HCT116 (cell line): Measurements from ENCODE around the gene DYRK1B. TPM values are rescaled to one million over a fixed set of nuclear protein-coding genes. Genes with fewer than 3 reads are reported as not detected.

Source experiments
- ATAC-seq: fragments of 200-7000 bp; cut with Tn5 transposase; 2 replicates; pipeline ENCODE4 v1.9.1; 2020; ENCODE audit warnings: mild to moderate bottlenecking, moderate library complexity
- BruUV-seq: library from RNA; stranded (reverse); fragments of 400-500 nt; replicated peaks from 2 replicates; lab custom pipeline; 2021; lab: Mats Ljungman, UMichigan
- CTCF ChIA-PET: fragments of 300-600 bp; sonication (Branson Sonifier 250); formaldehyde crosslinking; loops from one replicate; lab custom pipeline; 2021; ENCODE audit warnings: antibody characterized with exemption; lab: Charles Lee
- POLR2A ChIA-PET: fragments of 300-600, 350-600 bp; sonication (Branson Sonifier 250); formaldehyde crosslinking; loops from one replicate; lab custom pipeline; 2021; ENCODE audit warnings: antibody characterized with exemption; lab: Charles Lee
- RAD21 ChIA-PET, 2 experiments: fragments of 300-600 bp; sonication (Branson Sonifier 250); formaldehyde crosslinking; loops; one replicate each; lab custom pipeline; 2023; ENCODE audit warnings: low total read pairs in 2 of 2; ENCODE audit not compliant: uncharacterized antibody in 2 of 2, unreplicated experiment in 2 of 2, low non-redundant PET in 1 of 2; lab: Charles Lee
- DNase-seq: peaks from one replicate; pipeline ENCODE4 v3.0.0-alpha.2; 2010; ENCODE audit warnings: low read depth, low spot score
- H2AFZ ChIP-seq: fragments of 200-600 bp; shearing (Covaris generic), sonication (generic); 2 replicates; pipeline ENCODE4 v1.6.1; 2017; ENCODE audit warnings: low read depth, mixed run types, mixed read lengths, antibody characterized with exemption, low read length; ENCODE audit not compliant: poor library complexity, severe bottlenecking
- H3K27ac ChIP-seq: 2 replicates; pipeline ENCODE4 v1.5.1; 2012; ENCODE audit warnings: low read depth, low read length
- H3K27me3 ChIP-seq: fragments of 200-600 bp; sonication (generic); 2 replicates; pipeline ENCODE4 v1.6.1; 2016; ENCODE audit warnings: mixed run types, low read length, mixed read lengths; ENCODE audit not compliant: insufficient read depth
- H3K36me3 ChIP-seq, 2 experiments: fragments of 200-500 bp in 1 of 2; fragments of 200-600 bp in 1 of 2; sonication (Bioruptor generic) in 1 of 2; sonication (generic) in 1 of 2; 2 replicates each; pipeline versions ENCODE4 v1.5.1 to v1.6.1; 2014 to 2016; ENCODE audit warnings: low read length in 2 of 2, inconsistent platforms in 1 of 2, mixed read lengths in 1 of 2, mixed run types in 1 of 2; ENCODE audit not compliant: insufficient read depth in 2 of 2, control insufficient read depth in 1 of 2
- H3K4me1 ChIP-seq, 2 experiments: fragments of 200-600 bp in 1 of 2; sonication (generic) in 1 of 2; 2 replicates each; pipeline versions ENCODE4 v1.5.1 to v1.6.1; 2012 to 2017; ENCODE audit warnings: low read length in 2 of 2, inconsistent platforms in 1 of 2, mild to moderate bottlenecking in 1 of 2, mixed read lengths in 1 of 2, mixed run types in 1 of 2, moderate library complexity in 1 of 2; ENCODE audit not compliant: insufficient read depth in 2 of 2, control insufficient read depth in 1 of 2
- H3K4me2 ChIP-seq: fragments of 200-600 bp; sonication (generic); 2 replicates; pipeline ENCODE4 v1.6.1; 2017; ENCODE audit warnings: mixed run types, low read length, mixed read lengths
- H3K4me3 ChIP-seq, 2 experiments: fragments of 200-600 bp in 1 of 2; sonication (generic) in 1 of 2; replicated peaks in 1 of 2; 2 replicates each; pipeline ENCODE4 v1.5.1; 2011 to 2016; ENCODE audit warnings: low read length in 2 of 2, control low read depth in 1 of 2, low read depth in 1 of 2, mild to moderate bottlenecking in 1 of 2, mixed read lengths in 1 of 2, mixed run types in 1 of 2
- H3K79me2 ChIP-seq: fragments of 200-600 bp; sonication (generic); 2 replicates; pipeline ENCODE4 v1.6.1; 2017; ENCODE audit warnings: mild to moderate bottlenecking, mixed run types, low read length, moderate library complexity, mixed read lengths; ENCODE audit not compliant: insufficient read depth
- H3K9ac ChIP-seq: fragments of 200-600 bp; sonication (generic); 2 replicates; pipeline ENCODE4 v1.6.1; 2016; ENCODE audit warnings: low read length, mixed read lengths
- H3K9me2 ChIP-seq: fragments of 200-600 bp; sonication (generic), shearing (Covaris generic); 2 replicates; pipeline ENCODE4 v1.6.1; 2017; ENCODE audit warnings: mixed run types, mild to moderate bottlenecking, moderate library complexity; ENCODE audit not compliant: insufficient read depth
- H3K9me3 ChIP-seq, 2 experiments: fragments of 200-500 bp in 1 of 2; fragments of 200-600 bp in 1 of 2; sonication (Bioruptor generic) in 1 of 2; sonication (generic) in 1 of 2; 2 replicates each; pipeline ENCODE4 v1.6.1; 2014 to 2017; ENCODE audit warnings: low read length in 2 of 2, mixed read lengths in 2 of 2, inconsistent platforms in 1 of 2, low read depth in 1 of 2, mild to moderate bottlenecking in 1 of 2, mixed run types in 1 of 2, moderate library complexity in 1 of 2; ENCODE audit not compliant: control insufficient read depth in 1 of 2, insufficient read depth in 1 of 2
- H4K20me1 ChIP-seq: fragments of 200-600 bp; sonication (generic), shearing (Covaris generic); 2 replicates; pipeline ENCODE4 v1.6.1; 2017; ENCODE audit warnings: mixed run types, mild to moderate bottlenecking, moderate library complexity; ENCODE audit not compliant: insufficient read depth
- CEBPB ChIP-seq: IDR thresholded peaks from 2 replicates; pipeline ENCODE4 v1.6.1; 2012; ENCODE audit warnings: low read depth
- EGR1 ChIP-seq: IDR thresholded peaks from 2 replicates; pipeline ENCODE4 v1.6.1; 2012; ENCODE audit warnings: low read depth
- ELF1 ChIP-seq: IDR thresholded peaks from 2 replicates; pipeline ENCODE4 v1.6.1; 2012; ENCODE audit warnings: low read depth, borderline replicate concordance
- EZH2 ChIP-seq: fragments of 200-600 bp; sonication (generic); IDR thresholded peaks from 2 replicates; pipeline ENCODE4 v1.6.1; 2017; ENCODE audit warnings: antibody characterized with exemption, mixed run types
- EZH2phosphoT487 ChIP-seq: fragments of 200-600 bp; IDR thresholded peaks from 2 replicates; pipeline ENCODE4 v1.6.1; 2018; ENCODE audit warnings: antibody characterized with exemption, borderline replicate concordance
- FOSL1 ChIP-seq: IDR thresholded peaks from 2 replicates; pipeline ENCODE4 v1.6.1; 2012; ENCODE audit warnings: low read depth
- JUND ChIP-seq: IDR thresholded peaks from 2 replicates; pipeline ENCODE4 v1.6.1; 2012
- POLR2AphosphoS5 ChIP-seq: IDR thresholded peaks from 2 replicates; pipeline ENCODE4 v1.6.1; 2011; ENCODE audit warnings: mild to moderate bottlenecking, low read depth, low read length, moderate library complexity
- RAD21 ChIP-seq: IDR thresholded peaks from 2 replicates; pipeline ENCODE4 v1.6.1; 2012; ENCODE audit warnings: low read depth, mild to moderate bottlenecking
- SRF ChIP-seq: IDR thresholded peaks from 2 replicates; pipeline ENCODE4 v1.6.1; 2012; ENCODE audit warnings: low read depth
- TCF7L2 ChIP-seq: IDR thresholded peaks from 2 replicates; pipeline ENCODE4 v1.7.0; 2011; ENCODE audit warnings: borderline replicate concordance, inconsistent platforms; ENCODE audit not compliant: insufficient read depth, insufficient read length; ENCODE audit errors: extremely low read depth
- intact Hi-C: fragments of 100-400 bp; cut with micrococcal nuclease; formaldehyde crosslinking; loops from 2 replicates; pipeline ENCODE4 v1.10.0; 2022
- total RNA-seq: library from RNA; stranded (reverse); gene quantifications from one replicate; pipeline ENCODE4 v1.2.1, GENCODE V29; 2021; ENCODE audit not compliant: unreplicated experiment
- TF ChIP-seq, protein P1 (sequence below): IDR thresholded peaks from 2 replicates; pipeline ENCODE4 v1.6.1; 2012
- TF ChIP-seq, protein P2 (sequence below): IDR thresholded peaks from 2 replicates; pipeline ENCODE4 v1.6.1; 2012
- TF ChIP-seq, protein P3 (sequence below), 3 experiments: fragments of 200-600 bp in 1 of 3; sonication (generic) in 1 of 3; IDR thresholded peaks in 2 of 3; conservative IDR thresholded peaks in 1 of 3; 2 replicates each; pipeline ENCODE4 v1.5.1; 2012 to 2017; ENCODE audit warnings: low read depth in 2 of 3, low read length in 2 of 3, antibody characterized with exemption in 1 of 3, borderline replicate concordance in 1 of 3, control low read depth in 1 of 3, mild to moderate bottlenecking in 1 of 3, mixed read lengths in 1 of 3, mixed run types in 1 of 3, moderate library complexity in 1 of 3; ENCODE audit not compliant: insufficient read depth in 1 of 3

Gene DYRK1B
- total RNA-seq, 1 experiment from 2014 or later = 7.3 TPM

DNA sequence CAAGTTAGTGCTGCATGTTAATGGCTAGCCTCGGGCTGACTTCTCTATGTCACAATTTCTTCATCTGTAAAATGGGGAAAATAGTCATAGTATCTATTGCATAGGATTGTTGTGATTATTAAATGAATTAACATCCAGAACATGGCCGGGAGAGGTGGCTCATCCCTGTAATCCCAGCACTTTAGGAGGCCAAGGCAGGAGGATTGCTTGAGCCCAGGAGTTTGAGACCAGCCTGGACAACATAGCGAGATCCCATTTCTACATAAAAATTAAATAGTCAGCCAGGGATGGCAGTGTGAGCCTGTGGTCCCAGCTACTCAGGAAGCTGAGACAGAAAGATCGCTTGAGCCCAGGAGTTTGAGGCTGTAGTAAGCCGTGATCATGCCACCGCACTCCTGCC is 34.0 kb upstream of the DYRK1B start:
- H3K9ac ChIP-seq = no peak overlapping the region
- POLR2A ChIA-PET = no interaction called here
- H3K79me2 ChIP-seq = no peaks in the 10 kb centered on the region
- intact Hi-C loops = no loop called here
- no peaks in the 10 kb centered on the region for H3K9me3 ChIP-seq
- TF ChIP-seq EZH2 (no peak), EGR1 (no peak), TCF7L2 (no peak), JUND (no peak), EZH2phosphoT487 (no peak), FOSL1 (no peak)
- TF ChIP-seq, protein P1, sequence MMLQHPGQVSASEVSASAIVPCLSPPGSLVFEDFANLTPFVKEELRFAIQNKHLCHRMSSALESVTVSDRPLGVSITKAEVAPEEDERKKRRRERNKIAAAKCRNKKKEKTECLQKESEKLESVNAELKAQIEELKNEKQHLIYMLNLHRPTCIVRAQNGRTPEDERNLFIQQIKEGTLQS = no peak
- TF ChIP-seq, all 23 proteins: peak for 0
- no peak overlapping the region for H3K4me3 ChIP-seq
- ATAC-seq = no peak
- CTCF ChIA-PET = no interaction called here
- RAD21 ChIA-PET = no interaction called here
- no peak overlapping the region for H2AFZ ChIP-seq
- H3K36me3 ChIP-seq = no peaks in the 10 kb centered on the region
- H3K27ac ChIP-seq = no peak overlapping the region
- no peak for DNase-seq
- peaks cover 0 to 5% of the 10 kb centered on the region in 2 experiments; a peak in 2 of 4 replicates for H3K4me1 ChIP-seq
- no peaks in the 10 kb centered on the region for H3K9me2 ChIP-seq
- no peak overlapping the region for H3K4me2 ChIP-seq
- BruUV-seq = no TSS peak
- no peaks in the 10 kb centered on the region for H3K27me3 ChIP-seq
- H4K20me1 ChIP-seq = no peaks in the 10 kb centered on the region

DNA sequence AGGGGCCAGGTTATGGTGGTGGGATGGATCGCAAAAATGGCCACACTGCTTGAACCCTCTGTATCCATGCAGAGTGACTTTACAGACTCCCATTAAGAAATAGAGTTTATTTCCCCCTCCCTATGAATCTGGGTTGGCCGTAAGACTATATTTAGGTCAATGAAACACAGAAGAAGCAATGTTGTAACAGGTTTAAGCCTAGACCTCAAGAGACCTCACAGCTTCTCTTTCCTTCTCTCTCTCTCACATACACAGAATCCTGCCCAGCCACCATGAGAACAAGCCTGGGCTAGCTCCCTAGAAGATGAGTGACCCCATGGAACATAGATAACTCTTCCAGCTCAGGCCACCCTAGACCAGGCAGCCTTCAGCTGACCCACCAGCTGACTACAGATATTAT is 33.2 kb upstream of the DYRK1B start:
- Histone ChIP-seq H3K9me2 (no peaks in the 10 kb centered on the region), H3K4me2 (no peak overlapping the region), H3K27ac (no peak overlapping the region), H4K20me1 (no peaks in the 10 kb centered on the region), H3K4me1 (peaks cover 0 to 5% of the 10 kb centered on the region in 2 experiments; a peak in 2 of 4 replicates), H3K9me3 (no peaks in the 10 kb centered on the region), H3K79me2 (no peaks in the 10 kb centered on the region), H2AFZ (no peak overlapping the region), H3K36me3 (no peaks in the 10 kb centered on the region), H3K27me3 (no peaks in the 10 kb centered on the region)
- intact Hi-C loops = no loop called here
- no peak for DNase-seq
- ChIA-PET RAD21 (no interaction called here), CTCF (no interaction called here), POLR2A (no interaction called here)
- ATAC-seq = no peak
- TF ChIP-seq ELF1 (no peak), SRF (no peak), CEBPB (no peak), TCF7L2 (no peak), FOSL1 (no peak), EZH2 (no peak), EGR1 (no peak), JUND (no peak), POLR2AphosphoS5 (no peak), RAD21 (no peak)
- TF ChIP-seq, protein P2, sequence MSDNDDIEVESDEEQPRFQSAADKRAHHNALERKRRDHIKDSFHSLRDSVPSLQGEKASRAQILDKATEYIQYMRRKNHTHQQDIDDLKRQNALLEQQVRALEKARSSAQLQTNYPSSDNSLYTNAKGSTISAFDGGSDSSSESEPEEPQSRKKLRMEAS = no peak
- TF ChIP-seq, protein P3, sequence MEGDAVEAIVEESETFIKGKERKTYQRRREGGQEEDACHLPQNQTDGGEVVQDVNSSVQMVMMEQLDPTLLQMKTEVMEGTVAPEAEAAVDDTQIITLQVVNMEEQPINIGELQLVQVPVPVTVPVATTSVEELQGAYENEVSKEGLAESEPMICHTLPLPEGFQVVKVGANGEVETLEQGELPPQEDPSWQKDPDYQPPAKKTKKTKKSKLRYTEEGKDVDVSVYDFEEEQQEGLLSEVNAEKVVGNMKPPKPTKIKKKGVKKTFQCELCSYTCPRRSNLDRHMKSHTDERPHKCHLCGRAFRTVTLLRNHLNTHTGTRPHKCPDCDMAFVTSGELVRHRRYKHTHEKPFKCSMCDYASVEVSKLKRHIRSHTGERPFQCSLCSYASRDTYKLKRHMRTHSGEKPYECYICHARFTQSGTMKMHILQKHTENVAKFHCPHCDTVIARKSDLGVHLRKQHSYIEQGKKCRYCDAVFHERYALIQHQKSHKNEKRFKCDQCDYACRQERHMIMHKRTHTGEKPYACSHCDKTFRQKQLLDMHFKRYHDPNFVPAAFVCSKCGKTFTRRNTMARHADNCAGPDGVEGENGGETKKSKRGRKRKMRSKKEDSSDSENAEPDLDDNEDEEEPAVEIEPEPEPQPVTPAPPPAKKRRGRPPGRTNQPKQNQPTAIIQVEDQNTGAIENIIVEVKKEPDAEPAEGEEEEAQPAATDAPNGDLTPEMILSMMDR (IDR thresholded peaks at IDR 0.05 in 2 of 3, conservative IDR thresholded peaks at IDR 0.05 in 1 of 3; ENCODE audit: borderline replicate concordance in 1 of 3, insufficient read depth in 1 of 3, low read depth in 2 of 3, low read length in 2 of 3) = no peak
- TF ChIP-seq, all 23 proteins: peak for 0
- Histone ChIP-seq H3K4me3 (no peak overlapping the region), H3K9ac (no peak overlapping the region)
- BruUV-seq = no TSS peak
